Measurements from ENCODE around the gene TNRC6C. TPM values are rescaled to one million over a fixed set of nuclear protein-coding genes. Genes with fewer than 3 reads are reported as not detected.

Gene TNRC6C
- total and polyA plus RNA-seq, 9 of the 15 experiments (the other 6 are each of a cell fraction or from before 2014, with no cell fraction given), result 0.20 to 4.9 (median 2.3) TPM

GRCh38 chr17:78029697-78030096 lies 71.2 kb downstream of the TNRC6C start (continued):
- no peak for TF ChIP-seq ATF1 (CRISPR knock-in tag; IDR thresholded peaks at IDR 0.05)
- 0 out of 2 replicates have a peak, but pooled peaks have one; percentile 18 for TF ChIP-seq ATF1 (tag; IDR thresholded peaks at IDR 0.05)
- no peak for TF ChIP-seq ZNF830 (CRISPR knock-in tag; IDR thresholded peaks at IDR 0.05)
- no peak for TF ChIP-seq ZNF212 (CRISPR knock-in tag; IDR thresholded peaks at IDR 0.05)
- TF ChIP-seq FOXJ3 (CRISPR knock-in tag; IDR thresholded peaks at IDR 0.05), result no peak
- TF ChIP-seq ZFP30 (CRISPR knock-in tag; IDR thresholded peaks at IDR 0.05; ENCODE audit: borderline replicate concordance), result no peak
- TF ChIP-seq ZNF133 (CRISPR knock-in tag; IDR thresholded peaks at IDR 0.05), result no peak
- TF ChIP-seq U2AF2 (optimal IDR thresholded peaks at IDR 0.05; ENCODE audit: low read depth, low read length), result no peak
- no peak for TF ChIP-seq TAF7 (tag; IDR thresholded peaks at IDR 0.05)
- no peak for TF ChIP-seq GTF2A2 (tag; IDR thresholded peaks at IDR 0.05)
- TF ChIP-seq MEIS2 (IDR thresholded peaks at IDR 0.05; ENCODE audit: partially characterized antibody), result no peak
- no peak for TF ChIP-seq SIN3A (IDR thresholded peaks at IDR 0.05; ENCODE audit: borderline replicate concordance in 2 of 2, control insufficient read depth in 1 of 2, low read depth in 2 of 2, low read length in 2 of 2)
- TF ChIP-seq MCM3 (IDR thresholded peaks at IDR 0.05), result no peak
- TF ChIP-seq ETS1 (conservative IDR thresholded peaks at IDR 0.05; ENCODE audit: control insufficient read depth, low read depth, low read length), result no peak
- TF ChIP-seq ASH1L (IDR thresholded peaks at IDR 0.05; ENCODE audit: borderline replicate concordance, low read depth, partially characterized antibody), result no peak
- no peak for TF ChIP-seq RAD51 (IDR thresholded peaks at IDR 0.05; ENCODE audit: borderline replicate concordance, low read depth)
- no peak for TF ChIP-seq ZKSCAN8 (CRISPR knock-in tag; IDR thresholded peaks at IDR 0.05)
- peak; percentile 44 for TF ChIP-seq EGR1 (conservative IDR thresholded peaks at IDR 0.05)
- no peak for TF ChIP-seq KLF13 (tag; IDR thresholded peaks at IDR 0.05; ENCODE audit: borderline replicate concordance, low read depth)
- no peak for TF ChIP-seq NR2C2 (CRISPR knock-in tag; IDR thresholded peaks at IDR 0.05)
- no peak for TF ChIP-seq NR2C2 (tag; IDR thresholded peaks at IDR 0.05)
- peak; percentile 94 for TF ChIP-seq SOX6 (IDR thresholded peaks at IDR 0.05)
- no peak for TF ChIP-seq CTCFL (IDR thresholded peaks at IDR 0.05; ENCODE audit: borderline replicate concordance, insufficient read depth, low read depth, low read length, poor library complexity, severe bottlenecking)
